GM19240 (cell line): Measurements from ENCODE around the gene ZSCAN29.
"Not testable (repeated sequence)": the region's sequence is repeated elsewhere in the genome, so short reads cannot be mapped to it uniquely, and the experiment has no call there.

ENCODE experiments used
- DNase-seq: peaks from one replicate; pipeline ENCODE4 v3.0.0; 2011; ENCODE audit warnings: low spot score; ENCODE audit not compliant: insufficient read length

The ZSCAN29 gene

DNA sequence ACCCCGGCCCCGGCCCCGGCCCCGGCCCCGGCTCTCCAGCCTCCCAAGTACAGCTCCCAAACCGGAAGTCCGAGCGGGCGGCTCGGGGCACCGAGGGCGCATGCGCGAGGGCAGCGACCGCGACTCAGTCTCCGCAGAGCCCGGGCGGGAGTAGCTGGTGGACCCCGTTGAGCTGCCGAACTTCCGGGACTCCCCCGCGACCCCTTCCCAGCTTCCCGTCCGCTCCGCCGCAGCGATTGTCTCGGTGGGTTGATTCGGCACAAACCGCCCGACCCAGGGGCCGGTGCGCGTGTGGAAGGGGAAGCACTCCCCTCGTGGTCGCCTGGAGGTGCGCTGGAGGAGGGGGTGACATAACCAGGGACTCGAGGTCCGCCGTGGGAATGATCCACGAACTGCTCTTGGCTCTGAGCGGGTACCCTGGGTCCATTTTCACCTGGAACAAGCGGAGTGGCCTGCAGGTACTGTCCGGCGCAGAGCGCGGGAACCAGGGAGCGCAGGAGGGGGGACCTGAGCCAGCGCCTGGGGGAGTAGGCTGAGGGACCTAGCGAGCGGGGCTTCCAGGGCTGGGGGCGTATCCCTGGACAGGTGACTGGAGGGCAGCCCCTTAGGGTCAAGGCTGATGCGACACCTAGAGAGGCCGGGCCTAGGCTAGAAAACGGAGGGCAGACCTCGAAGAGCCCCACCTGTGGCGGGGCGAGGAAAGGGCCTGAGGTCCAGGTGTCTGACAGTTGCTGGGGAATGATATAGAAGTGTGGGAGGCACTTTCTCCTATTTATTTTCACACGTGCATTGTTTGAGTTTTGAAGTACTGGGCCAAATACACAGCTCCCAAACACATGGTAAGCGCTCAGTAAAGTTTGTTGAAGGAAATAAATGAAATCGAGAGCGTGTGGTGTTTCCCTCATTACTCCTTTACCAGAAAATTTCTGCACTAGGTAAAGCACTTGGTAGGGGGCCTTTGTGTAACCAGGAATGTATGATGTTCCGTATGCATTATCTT, at the start of gene ZSCAN29, which contains the start of gene TUBGCP4:
ZSCAN29 (minus strand) TSS at position 69 of the 1,000 bp plus-strand sequence. CDS start 1,130 bp downstream, outside the sequence.
TUBGCP4 (plus strand) TSS at position 127 of the 1,000 bp plus-strand sequence; CDS start at position 381, 254 bp downstream.
- DNase-seq: peak; percentile 81

DNA sequence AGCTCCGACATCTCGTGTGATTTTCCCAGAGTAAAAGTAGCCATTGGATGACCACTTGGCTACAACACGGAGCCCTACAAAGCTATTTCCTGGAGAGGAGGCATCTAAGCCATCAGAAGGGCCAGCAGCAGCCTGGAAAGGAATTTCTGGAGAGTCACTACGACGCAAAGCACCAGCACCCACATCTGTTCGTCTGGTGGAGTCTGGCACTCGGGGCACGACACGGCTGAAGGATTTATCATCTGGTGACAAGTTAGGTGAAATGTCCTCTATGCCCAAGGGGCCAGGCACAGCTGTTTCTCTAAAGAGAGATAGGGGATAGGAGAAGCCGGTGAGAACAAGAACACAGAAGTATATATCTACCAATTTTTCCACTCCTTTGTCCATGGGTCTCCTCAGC, 49.6 kb upstream of the ZSCAN29 start:
- no peak for DNase-seq

DNA sequence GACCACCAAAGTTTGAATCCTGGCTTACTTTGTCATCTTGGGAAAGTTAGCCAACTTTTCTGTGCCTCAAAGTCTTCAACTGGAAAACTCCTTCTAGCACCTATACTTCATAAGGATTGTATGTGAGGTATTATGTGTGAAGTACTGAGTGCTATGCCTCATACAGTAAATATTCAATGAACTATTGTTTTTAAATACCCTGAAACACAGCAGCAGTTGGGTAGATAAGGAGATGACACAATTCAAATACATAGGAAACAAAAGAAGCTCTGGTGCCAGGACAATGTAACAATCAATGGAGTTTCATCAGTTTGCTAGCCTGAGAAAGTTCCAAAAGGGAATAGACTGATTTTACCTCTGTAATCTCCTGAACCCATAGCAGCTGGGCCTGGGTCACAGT, 43.4 kb upstream of the ZSCAN29 start:
- DNase-seq: no peak

DNA sequence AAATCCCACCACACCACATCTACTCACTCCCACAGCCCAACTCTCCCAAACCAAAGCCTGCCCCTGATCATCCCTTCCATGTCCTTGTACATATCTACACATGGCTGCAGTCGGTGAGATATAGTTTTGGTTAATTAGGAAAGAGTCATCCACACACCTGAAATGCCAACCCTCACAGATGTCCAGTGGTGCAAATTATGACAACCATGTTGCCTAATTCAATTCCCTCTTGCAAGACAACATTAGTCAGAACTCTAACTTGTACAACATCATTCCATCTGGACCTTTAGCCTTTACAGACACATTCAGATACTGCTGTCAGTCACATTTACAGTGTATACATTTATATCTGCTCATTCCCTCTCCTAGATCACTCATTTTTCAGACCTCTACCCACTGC, 41.3 kb upstream of the ZSCAN29 start:
- no peak for DNase-seq

DNA sequence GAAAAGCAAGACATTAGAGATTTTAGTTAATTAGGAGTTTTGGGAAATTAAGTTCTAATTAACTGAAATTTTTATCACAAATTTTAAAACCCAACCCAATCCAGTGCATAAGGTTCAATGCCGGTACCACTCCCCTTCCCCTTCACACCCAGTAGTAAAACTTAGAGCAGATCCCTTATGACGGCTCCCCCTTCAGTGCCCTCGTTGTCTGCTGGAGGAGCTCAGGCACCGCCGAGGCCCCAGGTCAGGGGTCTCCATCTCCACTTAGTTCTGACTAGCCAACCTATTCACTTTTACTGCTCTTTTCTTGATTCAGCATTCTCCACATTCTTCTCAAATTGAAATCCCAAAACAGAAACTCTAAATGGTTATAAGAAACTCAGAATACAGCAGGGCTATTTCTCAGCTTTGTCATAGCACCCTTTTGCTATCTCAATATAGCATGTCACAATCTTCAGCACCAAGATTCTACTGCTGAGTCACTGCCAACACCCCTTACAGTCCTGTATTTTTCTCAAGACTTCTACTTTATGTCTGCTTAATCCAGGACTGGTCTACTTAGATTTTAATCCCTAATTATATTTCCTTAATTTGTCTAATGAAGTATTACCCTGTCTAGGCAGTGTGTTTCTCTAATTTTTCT, 39.9 kb upstream of the ZSCAN29 start:
- no peak for DNase-seq

DNA sequence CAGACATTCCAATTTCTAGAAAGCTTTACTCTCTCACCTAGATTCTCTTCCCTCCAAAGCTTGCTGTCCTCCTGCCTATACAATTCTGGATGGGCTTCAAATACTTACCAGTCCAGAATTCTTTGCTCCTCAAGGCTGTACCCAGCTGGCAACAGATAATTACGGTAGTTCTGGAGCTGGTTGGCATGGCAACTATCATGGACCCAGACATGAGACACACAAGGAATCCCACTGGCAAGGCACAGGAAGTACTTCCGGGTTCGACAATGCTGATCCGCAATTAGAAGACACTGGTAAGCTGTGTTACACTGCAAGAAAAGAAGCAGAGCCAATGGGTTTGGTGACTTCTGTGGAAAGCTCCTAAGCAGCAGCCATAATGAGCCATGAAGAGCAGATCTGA, 37.9 kb upstream of the ZSCAN29 start:
- no peak for DNase-seq

DNA sequence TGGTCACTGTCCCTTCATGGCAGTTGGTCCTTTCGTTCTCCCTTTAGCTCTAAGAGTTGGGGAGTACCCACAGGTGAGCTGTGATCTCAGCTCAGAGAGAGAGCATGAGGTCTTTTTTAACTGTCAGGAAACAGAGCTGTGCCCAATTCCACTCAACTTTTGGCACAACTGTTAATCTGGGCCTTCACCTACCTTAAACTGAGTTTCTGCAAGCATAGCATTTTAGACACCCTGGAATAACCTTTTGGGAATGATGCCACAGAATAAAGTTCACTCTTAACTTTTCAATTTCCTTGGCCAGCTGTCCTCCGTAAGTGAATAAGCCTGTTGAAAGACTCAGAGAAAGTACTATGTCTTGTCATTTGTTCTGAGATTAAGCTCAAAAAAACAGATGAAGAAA, 36.0 kb upstream of the ZSCAN29 start:
- no peak for DNase-seq

DNA sequence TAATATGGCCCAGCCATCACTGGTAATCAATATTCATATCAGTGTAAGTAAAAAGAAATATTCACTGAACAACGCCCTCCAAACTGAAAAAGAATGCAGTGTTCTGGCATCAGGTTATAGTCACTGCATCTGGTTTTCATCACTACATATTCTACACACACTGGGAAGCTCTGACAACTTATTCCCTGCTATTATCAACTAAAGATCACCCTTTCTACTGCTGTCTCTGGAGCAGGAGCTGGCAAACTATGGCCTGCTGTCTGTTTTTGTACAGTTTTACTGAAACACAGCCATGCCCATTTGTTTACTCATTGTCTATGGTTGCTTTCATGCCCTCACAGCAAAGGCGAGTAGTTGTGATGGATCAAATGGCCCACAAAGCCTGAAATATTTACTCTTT, 35.3 kb upstream of the ZSCAN29 start:
- no peak for DNase-seq

DNA sequence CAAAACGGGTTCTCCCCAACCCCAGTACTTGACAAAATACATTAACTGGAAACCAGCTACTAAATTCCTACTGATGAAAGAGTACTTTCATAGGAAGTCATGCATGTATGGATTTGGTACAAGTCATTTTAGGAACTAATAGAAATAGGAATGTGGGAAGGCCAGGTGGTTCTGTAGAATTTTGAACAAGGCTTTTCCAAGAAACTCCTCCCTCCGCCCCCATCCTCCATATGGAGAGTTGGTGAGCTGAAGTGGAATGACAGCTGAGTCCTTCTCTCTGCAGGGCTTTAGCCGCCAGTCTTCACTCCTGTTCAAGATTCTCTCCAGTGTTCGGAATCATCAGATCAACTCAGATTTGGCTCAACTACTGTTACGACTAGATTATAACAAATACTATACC, 33.3 kb upstream of the ZSCAN29 start:
- DNase-seq: no peak

DNA sequence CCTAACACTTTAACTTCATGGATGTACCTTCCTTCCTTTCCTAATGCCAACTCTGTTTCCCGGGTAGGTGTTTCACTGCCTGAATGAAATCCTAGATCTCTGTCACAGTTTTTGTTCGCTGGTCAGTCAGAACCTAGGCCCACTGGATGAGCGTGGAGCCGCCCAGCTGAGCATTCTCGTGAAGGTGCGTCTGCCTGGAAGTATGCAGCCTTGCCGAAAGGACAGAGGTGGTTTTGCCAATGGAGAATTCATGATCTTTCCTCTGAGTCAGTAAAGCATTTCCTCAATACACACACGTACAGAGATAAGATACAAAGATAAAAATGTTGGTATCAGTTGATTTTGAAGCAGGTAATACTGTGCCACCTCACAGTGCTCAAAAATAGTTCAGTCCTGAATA, 32.8 kb upstream of the ZSCAN29 start:
- no peak for DNase-seq

DNA sequence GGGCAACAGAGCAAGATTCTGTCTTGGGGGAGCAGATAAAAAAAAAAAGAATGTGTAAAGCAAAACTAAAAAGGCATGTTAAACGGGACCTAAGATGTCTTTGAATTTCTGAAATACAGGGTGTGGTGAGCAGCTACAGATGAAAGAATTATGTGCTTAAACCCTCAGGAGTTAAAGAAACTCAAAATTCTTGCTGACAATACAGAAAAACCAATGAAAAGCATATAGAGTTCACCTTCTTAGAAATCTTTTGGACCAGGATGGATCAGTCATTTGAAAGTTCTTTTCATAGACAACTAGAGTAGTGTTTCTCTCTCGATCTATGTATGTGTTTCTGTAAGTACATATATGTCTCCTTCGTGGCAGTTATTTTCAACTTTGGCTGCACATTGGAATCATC, 31.4 kb upstream of the ZSCAN29 start:
- DNase-seq: no peak

DNA sequence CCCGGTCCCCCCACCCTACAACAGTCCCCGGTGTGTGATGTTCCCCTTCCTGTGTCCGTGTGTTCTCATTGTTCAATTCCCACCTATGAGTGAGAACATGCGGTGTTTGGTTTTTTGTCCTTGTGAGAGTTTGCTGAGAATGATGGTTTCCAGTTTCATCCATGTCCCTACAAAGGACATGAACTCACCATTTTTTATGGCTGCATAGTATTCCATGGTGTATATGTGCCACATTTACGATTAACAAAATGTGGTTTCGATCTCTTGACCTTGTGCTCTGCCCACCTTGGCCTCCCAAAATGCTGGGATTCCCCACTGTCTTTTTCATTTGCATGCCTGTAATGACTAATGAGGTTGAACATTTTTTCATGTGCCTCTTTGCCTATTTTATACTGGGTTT, 22.7 kb upstream of the ZSCAN29 start:
- not testable (repeated sequence) for DNase-seq

DNA sequence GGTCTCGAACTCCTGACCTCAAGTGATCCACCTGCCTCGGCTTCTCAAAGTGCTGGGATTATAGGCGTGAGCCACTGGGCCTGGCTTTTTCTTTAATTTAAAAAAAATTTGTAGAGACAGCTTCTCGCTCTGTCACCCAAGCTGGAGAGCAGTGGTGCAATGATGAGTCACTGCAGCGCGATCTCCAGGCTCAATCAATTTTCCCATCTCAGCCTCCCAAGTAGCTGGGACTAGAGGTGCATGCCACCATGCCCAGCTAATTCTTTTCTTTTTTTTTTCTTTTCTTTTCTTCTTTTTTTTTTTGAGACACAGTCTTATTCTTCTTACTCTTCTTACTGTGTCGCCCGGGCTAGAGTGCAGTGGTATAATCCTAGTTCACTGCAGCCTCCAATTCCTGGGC, 19.9 kb upstream of the ZSCAN29 start:
- DNase-seq: no peak

DNA sequence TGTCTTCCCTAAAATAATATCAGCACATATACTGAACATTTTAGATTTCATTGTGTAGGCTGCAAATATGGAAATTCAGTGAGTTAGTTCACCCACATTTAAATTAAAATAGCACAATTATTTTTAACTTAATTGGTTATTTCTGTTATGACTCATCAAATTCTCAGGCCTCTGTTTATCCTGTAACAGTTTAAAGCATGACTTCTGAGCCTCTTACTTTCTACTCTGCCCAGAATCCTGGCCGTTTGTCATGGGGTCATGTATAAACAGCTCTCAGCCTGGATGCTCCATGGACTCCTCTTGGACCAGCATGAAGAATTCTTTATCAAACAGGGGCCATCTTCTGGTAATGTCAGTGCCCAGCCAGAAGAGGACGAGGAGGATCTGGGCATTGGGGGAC, 12.2 kb upstream of the ZSCAN29 start:
- DNase-seq: no peak

DNA sequence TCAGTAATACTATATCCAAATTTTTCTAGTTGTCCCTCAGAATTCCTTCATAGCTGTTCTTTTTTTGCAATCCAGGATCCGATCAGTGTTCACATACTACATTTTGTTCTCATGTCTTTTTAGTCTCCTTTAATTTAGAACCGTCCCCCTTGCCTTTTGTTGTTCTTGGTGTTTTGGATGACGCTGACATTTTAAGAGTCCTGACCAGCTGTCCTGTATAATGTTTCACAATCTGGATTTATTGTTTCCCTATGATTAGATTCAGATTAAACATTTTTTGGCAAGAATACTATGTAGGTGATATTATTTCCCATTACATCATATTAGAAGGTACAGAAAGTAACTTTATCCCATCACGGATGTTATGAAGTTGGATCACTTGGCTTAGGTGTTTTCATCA, 11.5 kb upstream of the ZSCAN29 start:
- DNase-seq: no peak

DNA sequence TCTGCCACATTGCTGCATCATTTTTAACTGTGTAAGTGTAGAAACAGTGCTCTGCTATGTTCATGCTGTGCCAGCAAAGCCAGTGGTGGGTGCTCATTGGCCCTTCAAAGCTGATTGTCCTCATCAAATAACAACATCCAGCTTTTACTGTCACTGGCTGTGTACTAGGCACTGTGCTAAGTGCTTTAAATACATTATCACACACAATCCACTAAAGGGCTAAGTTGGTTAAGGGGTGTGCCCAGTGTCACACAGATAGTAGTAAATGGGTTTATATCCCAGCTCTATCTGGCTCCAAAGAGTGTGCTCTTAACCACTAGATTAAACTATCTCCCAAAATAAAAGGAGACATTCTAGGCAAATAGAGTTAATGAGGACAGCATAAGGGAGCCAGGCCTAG, 7.8 kb upstream of the ZSCAN29 start:
- no peak for DNase-seq

DNA sequence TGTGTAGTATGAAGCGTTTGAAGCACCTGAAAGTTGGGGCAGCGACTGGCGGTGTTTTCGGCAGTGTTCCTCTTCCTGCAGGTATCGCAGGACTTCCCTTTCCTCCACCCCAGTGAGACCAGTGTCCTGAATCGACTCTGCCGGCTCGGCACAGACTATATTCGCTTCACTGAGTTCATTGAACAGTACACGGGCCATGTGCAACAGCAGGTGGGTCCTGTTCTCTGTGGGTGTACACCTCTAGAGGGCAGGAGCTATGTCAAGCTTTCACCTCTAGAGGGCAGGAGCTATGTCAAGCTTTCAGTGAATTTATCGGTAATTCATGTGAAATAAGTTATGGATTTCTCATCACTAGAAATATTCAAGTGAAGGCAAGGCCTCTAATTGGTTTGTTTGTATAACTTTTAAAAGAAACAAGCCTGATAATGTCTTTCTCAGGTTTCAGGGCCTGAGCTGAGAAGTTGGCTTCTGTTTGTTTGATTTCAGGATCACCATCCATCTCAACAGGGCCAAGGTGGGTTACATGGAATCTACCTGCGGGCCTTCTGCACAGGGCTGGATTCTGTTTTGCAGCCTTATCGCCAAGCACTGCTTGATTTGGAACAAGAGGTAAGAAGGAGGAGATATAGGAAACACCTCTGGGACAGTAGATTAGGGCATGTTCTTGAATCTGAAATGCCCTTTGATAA, 5.3 kb upstream of the ZSCAN29 start:
- peak; percentile 19 for DNase-seq

DNA sequence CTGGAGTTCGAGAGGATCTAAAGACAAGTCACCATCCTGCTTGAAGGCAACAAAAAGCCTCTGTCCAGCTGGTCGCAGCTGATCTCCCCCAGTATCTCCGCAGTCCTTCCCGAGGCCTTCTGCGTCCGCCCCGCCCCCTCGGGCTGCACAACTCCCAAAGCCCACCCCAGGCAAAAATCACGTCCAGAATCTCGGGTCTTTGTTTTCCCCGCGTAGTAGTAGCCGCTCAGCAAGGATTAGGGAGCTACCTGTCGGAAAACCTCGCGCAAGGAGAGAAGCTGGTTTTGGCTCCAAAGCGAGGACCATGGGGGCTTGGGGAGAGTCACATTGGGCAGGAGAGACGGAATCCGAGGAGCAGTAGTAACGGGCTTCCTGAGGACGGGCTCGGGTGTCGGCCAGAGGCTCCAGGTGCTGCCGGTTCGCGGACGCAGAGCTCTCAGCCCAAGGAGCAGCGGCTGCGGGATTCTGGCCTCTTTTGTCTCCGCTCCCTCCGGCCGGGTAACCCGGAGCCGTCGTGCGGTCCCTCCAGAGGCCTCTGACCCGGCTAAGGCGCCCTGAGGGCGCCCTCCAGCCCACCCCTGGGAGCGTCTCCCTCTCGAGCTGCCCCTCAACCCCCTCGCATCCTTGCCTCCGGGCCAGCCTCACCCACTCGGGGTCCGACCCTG, 401 bp downstream of the ZSCAN29 start:
- peak; percentile 17 for DNase-seq

DNA sequence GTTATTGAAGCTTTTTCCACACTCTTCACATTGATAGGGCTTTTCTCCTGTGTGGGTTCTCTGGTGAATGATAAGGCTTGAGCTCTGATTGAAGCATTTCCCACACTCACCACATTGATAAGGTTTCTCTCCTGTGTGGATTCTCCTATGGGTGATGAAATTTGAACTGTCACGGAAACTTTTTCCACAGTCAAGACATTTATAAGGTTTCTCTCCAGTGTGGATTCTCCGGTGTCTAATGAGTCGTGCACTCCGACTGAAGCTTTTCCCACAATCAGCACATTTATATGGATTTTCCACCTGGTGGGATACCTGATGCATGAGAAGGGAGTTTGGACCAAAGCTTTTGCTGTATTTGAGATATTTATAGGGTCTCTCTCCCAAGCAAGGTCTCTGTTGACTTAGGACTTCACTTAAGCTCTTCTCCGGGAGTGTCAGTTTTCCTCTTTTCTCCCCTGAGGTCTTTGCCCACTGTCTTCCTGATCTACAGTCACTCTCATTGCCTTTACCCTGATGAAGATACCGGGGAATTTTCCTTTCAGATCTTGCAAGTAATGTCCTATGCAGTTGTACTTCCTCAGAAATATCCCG, 9.4 kb downstream of the ZSCAN29 start:
- DNase-seq: no peak

DNA sequence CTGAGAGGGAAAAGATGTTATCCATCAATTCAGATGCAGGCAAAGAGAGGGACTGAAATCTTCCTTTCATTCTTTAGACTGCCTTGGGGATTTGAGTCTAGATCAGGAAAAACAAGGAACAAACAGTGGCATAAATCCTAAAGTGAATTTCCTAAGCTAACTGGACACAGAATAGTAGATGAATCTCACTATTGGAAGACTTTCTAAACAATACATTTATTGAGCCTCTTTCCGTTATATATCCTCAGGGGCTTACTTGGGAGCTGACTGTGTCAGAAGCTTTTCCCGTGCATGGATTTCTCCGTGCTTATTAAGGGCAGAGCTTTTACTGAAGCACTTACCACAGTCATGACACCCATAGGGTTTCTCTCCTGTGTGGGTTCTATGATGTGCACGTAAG, 10.0 kb downstream of the ZSCAN29 start:
- no peak for DNase-seq
